SK-N-MC (cell line): ENCODE measurements around the gene NEDD4L.

Experiments used
- EZH2 ChIP-seq: fragments of 200-600 bp; sonication (generic); IDR thresholded peaks from one replicate; pipeline ENCODE4 v1.6.1; 2017; ENCODE audit warnings: antibody characterized with exemption
- FOXP2 ChIP-seq: optimal IDR thresholded peaks from 2 replicates; pipeline ENCODE3; 2011; ENCODE audit warnings: mild to moderate bottlenecking, moderate library complexity; ENCODE audit not compliant: insufficient read depth; ENCODE audit errors: extremely low read length, control extremely low read depth
- POLR2AphosphoS5 ChIP-seq: IDR thresholded peaks from 2 replicates; pipeline ENCODE4 v1.6.1; 2012; ENCODE audit warnings: mild to moderate bottlenecking, low read depth, low read length, borderline replicate concordance

DNA sequence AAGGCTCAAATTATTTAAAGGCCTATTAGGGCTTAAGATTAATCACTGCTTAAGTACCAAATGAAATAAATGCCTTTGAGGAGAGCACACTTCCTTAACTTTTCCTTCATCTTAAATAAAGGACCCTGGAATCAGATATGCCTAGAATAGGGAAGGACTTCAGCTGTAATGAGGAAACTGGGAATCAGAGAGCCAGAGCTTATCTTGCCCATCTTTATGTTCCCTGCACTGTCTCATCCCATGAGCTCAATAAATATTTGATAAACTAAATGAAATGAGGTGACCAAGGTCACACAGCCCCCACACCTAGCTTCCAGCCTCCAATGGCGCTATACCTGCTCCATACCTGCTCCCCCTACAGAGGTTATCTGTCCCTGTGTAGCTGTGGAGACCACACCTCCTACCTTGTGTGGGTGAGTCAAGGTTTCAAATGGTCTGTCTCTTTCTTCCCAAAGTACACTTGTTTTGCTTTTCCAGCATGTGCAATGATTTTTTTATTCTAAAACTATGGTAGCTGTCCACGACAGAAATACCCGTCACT is 23.4 kb upstream of the NEDD4L start:
- TF ChIP-seq EZH2: no peak
- no peak for TF ChIP-seq POLR2AphosphoS5
- no peak for TF ChIP-seq FOXP2
